ENCODE measurements around the gene FAHD1. TPM values are rescaled to one million over a fixed set of nuclear protein-coding genes. Genes with fewer than 3 reads are reported as not detected.

Gene FAHD1
- total RNA-seq, 1 donor = 51.8 TPM

GRCh38 chr16:1876468-1876867 is 49.5 kb downstream of the FAHD1 start:
- no peak for TF ChIP-seq CTCF (IDR thresholded peaks at IDR 0.05; ENCODE audit: insufficient read depth, low read depth, low read length)
- no peak for DNase-seq (ENCODE audit: low read depth)
- no peak overlapping the region for H3K4me3 ChIP-seq (ENCODE audit: low read depth, low read length)

DNA sequence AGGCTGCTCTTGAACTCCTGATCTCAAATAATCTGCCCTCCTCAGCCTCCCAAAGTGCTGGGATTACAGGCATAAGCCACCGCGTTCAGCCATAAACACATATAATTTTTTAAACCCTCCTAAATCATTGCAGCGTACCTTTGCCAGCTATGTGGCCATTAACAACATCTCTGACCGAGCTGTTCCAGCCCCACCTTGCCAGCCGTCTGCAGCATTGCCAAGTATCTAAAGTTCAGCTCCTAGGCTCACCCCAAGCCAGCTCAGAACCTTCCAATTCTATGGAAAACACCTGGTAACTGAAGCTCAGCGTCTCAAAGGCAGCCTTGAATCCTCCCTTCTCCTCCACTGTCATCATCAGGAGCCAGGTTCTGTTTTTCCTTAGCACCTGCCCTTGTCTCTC is 50.1 kb downstream of the FAHD1 start:
- DNase-seq (ENCODE audit: low read depth) = no peak
- no peak overlapping the region for H3K4me3 ChIP-seq (ENCODE audit: low read depth, low read length)
- no peak for TF ChIP-seq CTCF (IDR thresholded peaks at IDR 0.05; ENCODE audit: insufficient read depth, low read depth, low read length)

DNA sequence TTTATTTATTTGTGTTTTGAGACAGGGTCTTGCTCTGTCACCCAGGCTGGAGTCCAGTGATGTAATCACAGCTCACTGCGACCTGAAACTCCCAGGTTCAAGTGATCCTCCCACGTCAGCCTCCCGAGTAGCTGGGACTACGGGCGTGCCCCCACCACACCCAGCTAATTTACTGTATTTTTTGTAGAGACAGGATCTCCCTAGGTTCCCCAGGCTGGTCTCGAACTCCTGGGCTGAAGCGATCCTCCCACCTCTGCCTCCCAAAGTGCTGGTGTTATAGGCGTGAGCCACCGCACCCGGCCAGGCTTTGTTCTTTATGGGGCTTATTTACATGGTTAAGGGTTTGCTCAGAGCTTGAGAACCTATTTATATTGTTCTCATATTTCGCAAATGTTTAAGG is 50.8 kb downstream of the FAHD1 start:
- no peak for DNase-seq (ENCODE audit: low read depth)
- no peak for TF ChIP-seq CTCF (IDR thresholded peaks at IDR 0.05; ENCODE audit: insufficient read depth, low read depth, low read length)
- H3K4me3 ChIP-seq (ENCODE audit: low read depth, low read length) = no peak overlapping the region

DNA sequence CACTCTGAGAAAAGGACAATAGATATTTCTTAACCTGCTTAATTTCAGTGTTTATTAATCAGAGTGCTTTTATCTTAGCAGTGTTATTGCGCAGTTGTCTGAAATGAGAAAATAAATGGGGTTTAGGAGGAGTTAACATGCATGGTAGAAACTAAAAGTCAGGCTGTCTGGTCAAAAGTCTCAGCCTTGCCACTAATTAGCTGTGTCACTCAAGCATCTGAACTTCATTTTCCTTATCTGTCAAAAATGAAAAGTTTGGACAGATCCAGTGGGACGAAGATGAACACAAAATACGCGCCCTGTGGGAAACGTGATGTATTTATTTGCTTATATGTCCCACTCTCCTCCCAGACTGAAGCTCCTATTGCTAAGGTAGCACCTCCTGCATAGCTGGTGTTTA is 51.2 kb downstream of the FAHD1 start:
- H3K4me3 ChIP-seq (ENCODE audit: low read depth, low read length) = no peak overlapping the region
- DNase-seq (ENCODE audit: low read depth) = no peak
- TF ChIP-seq CTCF (IDR thresholded peaks at IDR 0.05; ENCODE audit: insufficient read depth, low read depth, low read length) = no peak

Other genes with a start within 250 kb of the FAHD1 start
- gene IFT140, start 215.1 kb upstream of the FAHD1 start, total RNA-seq = 19.6 and 24.6 TPM in 2 replicates
- 10.3 and 10.4 TPM in 2 replicates for gene CRAMP1, start 214.8 kb upstream of the FAHD1 start, total RNA-seq
- gene JPT2, start 148.9 kb upstream of the FAHD1 start, total RNA-seq = 39.3 and 61.7 TPM in 2 replicates
- gene MAPK8IP3, start 121.0 kb upstream of the FAHD1 start, total RNA-seq = 37.1 and 61.5 TPM in 2 replicates
- 41.2 and 63.9 TPM in 2 replicates for gene NME3, start 55.7 kb upstream of the FAHD1 start, total RNA-seq
- 13.9 and 15.5 TPM in 2 replicates for gene EME2, start 54.4 kb upstream of the FAHD1 start, total RNA-seq
- 52.7 and 67.0 TPM in 2 replicates for gene MRPS34, start 54.1 kb upstream of the FAHD1 start, total RNA-seq
- 20.3 and 25.5 TPM in 2 replicates for gene SPSB3, start 44.6 kb upstream of the FAHD1 start, total RNA-seq
- 54.8 and 78.0 TPM in 2 replicates for gene NUBP2, start 44.2 kb upstream of the FAHD1 start, total RNA-seq
- under 0.01 TPM in 1 of 2 replicates, not detected in the other for gene IGFALS, start 33.5 kb upstream of the FAHD1 start, total RNA-seq
- gene HAGH, start 381 bp upstream of the FAHD1 start, total RNA-seq = 22.5 and 24.6 TPM in 2 replicates
- gene MEIOB, start 45.0 kb downstream of the FAHD1 start, total RNA-seq = under 0.01 TPM in 1 of 2 replicates, not detected in the other
- not detected in 2 replicates for gene HS3ST6, start 91.2 kb downstream of the FAHD1 start, total RNA-seq
- 14.2 and 16.4 TPM in 2 replicates for gene MSRB1, start 116.0 kb downstream of the FAHD1 start, total RNA-seq
- not detected in 2 replicates for gene RPL3L, start 127.5 kb downstream of the FAHD1 start, total RNA-seq
- gene NDUFB10, start 132.3 kb downstream of the FAHD1 start, total RNA-seq = 87.2 and 156 TPM in 2 replicates
- 1,294 and 1,994 TPM in 2 replicates for gene RPS2, start 137.6 kb downstream of the FAHD1 start, total RNA-seq
- gene RNF151, start 139.7 kb downstream of the FAHD1 start, total RNA-seq = not detected in 2 replicates
- gene TBL3, start 144.8 kb downstream of the FAHD1 start, total RNA-seq = 28.5 and 39.0 TPM in 2 replicates
- 0.43 TPM in 1 of 2 replicates, not detected in the other for gene NOXO1, start 154.3 kb downstream of the FAHD1 start, total RNA-seq
- 9.5 and 13.9 TPM in 2 replicates for gene GFER, start 157.0 kb downstream of the FAHD1 start, total RNA-seq
- 1.6 and 2.6 TPM in 2 replicates for gene SYNGR3, start 162.8 kb downstream of the FAHD1 start, total RNA-seq
- 23.5 and 27.6 TPM in 2 replicates for gene ZNF598, start 182.6 kb downstream of the FAHD1 start, total RNA-seq
- 0.32 and 1.3 TPM in 2 replicates for gene NPW, start 192.6 kb downstream of the FAHD1 start, total RNA-seq
- gene NHERF2, start 199.7 kb downstream of the FAHD1 start, total RNA-seq = 52.7 and 59.3 TPM in 2 replicates
- gene NTHL1, start 220.6 kb downstream of the FAHD1 start, total RNA-seq = 25.5 and 31.9 TPM in 2 replicates
- 62.6 and 69.9 TPM in 2 replicates for gene TSC2, start 220.8 kb downstream of the FAHD1 start, total RNA-seq

Data from fibroblast of villous mesenchyme (primary cell).